WTC11 (cell line): ENCODE data around the gene CCDC136. TPM values are rescaled to one million over a fixed set of nuclear protein-coding genes. Genes with fewer than 3 reads are reported as not detected.

Source experiments
- ATAC-seq: fragments of 200-7000 bp; cut with Tn5 transposase; 2 replicates; pipeline ENCODE4 v1.10.0; 2021; ENCODE audit warnings: mild to moderate bottlenecking, moderate library complexity
- CTCF ChIA-PET: fragments of 300-600 bp; sonication (Branson Sonifier 250); formaldehyde crosslinking; loops from one replicate; lab custom pipeline; 2021; ENCODE audit warnings: antibody characterized with exemption; lab: Charles Lee
- POLR2A ChIA-PET: fragments of 350-600 bp; sonication (Branson Sonifier 250); formaldehyde crosslinking; loops from one replicate; lab custom pipeline; 2021; ENCODE audit warnings: antibody characterized with exemption; lab: Charles Lee
- DNase-seq: peaks from one replicate; pipeline ENCODE4 v3.0.0; 2021; ENCODE audit warnings: low spot score
- H3K27ac Mint-ChIP-seq: 2 replicates; pipeline ENCODE4 v1.8.0; 2021; ENCODE audit warnings: mixed read lengths
- H3K27me3 Mint-ChIP-seq: 2 replicates; pipeline ENCODE4 v1.8.0; 2021; ENCODE audit warnings: low read depth, mild to moderate bottlenecking, moderate library complexity, mixed read lengths
- H3K36me3 Mint-ChIP-seq: 2 replicates; pipeline ENCODE4 v1.8.0; 2021; ENCODE audit warnings: mixed read lengths
- H3K4me1 Mint-ChIP-seq: 2 replicates; pipeline ENCODE4 v1.8.0; 2022; ENCODE audit warnings: mixed read lengths
- H3K4me3 Mint-ChIP-seq: 2 replicates; pipeline ENCODE4 v1.8.0; 2021; ENCODE audit warnings: mild to moderate bottlenecking, moderate library complexity, mixed read lengths
- H3K9me3 Mint-ChIP-seq: 2 replicates; pipeline ENCODE4 v1.8.0; 2021; ENCODE audit warnings: mixed read lengths
- CREM ChIP-seq: sonication (generic); formaldehyde crosslinking; IDR thresholded peaks from 2 replicates; pipeline ENCODE4 v1.8.1; 2022; ENCODE audit warnings: mild to moderate bottlenecking, missing genetic modification reagents, moderate library complexity
- ELF4 ChIP-seq: sonication (generic); formaldehyde crosslinking; IDR thresholded peaks from 2 replicates; pipeline ENCODE4 v1.8.1; 2022; ENCODE audit warnings: low read depth, mild to moderate bottlenecking, moderate library complexity, missing genetic modification reagents
- NFYB ChIP-seq: sonication (generic); formaldehyde crosslinking; conservative IDR thresholded peaks from 2 replicates; pipeline ENCODE4 v1.8.0; 2022; ENCODE audit warnings: low read depth, missing genetic modification reagents
- OVOL2 ChIP-seq: fragments of 250-450 bp; sonication (Bioruptor Pico); IDR thresholded peaks from 2 replicates; pipeline ENCODE4 v1.9.0; 2021; ENCODE audit warnings: mild to moderate bottlenecking, borderline replicate concordance
- TEAD4 ChIP-seq: sonication (generic); formaldehyde crosslinking; IDR thresholded peaks from 2 replicates; pipeline ENCODE4 v1.8.0; 2022; ENCODE audit warnings: mild to moderate bottlenecking, missing genetic modification reagents
- ZNF317 ChIP-seq: sonication (generic); formaldehyde crosslinking; IDR thresholded peaks from 2 replicates; pipeline ENCODE4 v1.8.1; 2023; ENCODE audit warnings: low read depth, mild to moderate bottlenecking, moderate library complexity, missing genetic modification reagents, borderline replicate concordance
- ZNF396 ChIP-seq: fragments of 250-450 bp; sonication (Bioruptor Pico); IDR thresholded peaks from 2 replicates; pipeline ENCODE4 v1.8.0; 2021; ENCODE audit warnings: mild to moderate bottlenecking, moderate library complexity, borderline replicate concordance
- total RNA-seq: library from RNA; stranded (reverse); gene quantifications from 3 replicates; pipeline ENCODE4 v1.2.3, GENCODE V29; 2021
- TF ChIP-seq, protein P1 (sequence below): fragments of 250-450 bp; sonication (Bioruptor Pico); IDR thresholded peaks from 2 replicates; pipeline ENCODE4 v2.1.2; 2022; ENCODE audit warnings: mild to moderate bottlenecking, moderate library complexity
- TF ChIP-seq, protein P2 (sequence below): sonication (generic); formaldehyde crosslinking; IDR thresholded peaks from 2 replicates; pipeline ENCODE4 v1.8.1; 2023; ENCODE audit warnings: mild to moderate bottlenecking, missing genetic modification reagents
- TF ChIP-seq, protein P3 (sequence below): sonication (generic); formaldehyde crosslinking; IDR thresholded peaks from 2 replicates; pipeline ENCODE4 v1.8.0; 2023; ENCODE audit warnings: mild to moderate bottlenecking, missing genetic modification reagents
- TF ChIP-seq, protein P4 (sequence below): sonication (generic); formaldehyde crosslinking; IDR thresholded peaks from 2 replicates; pipeline ENCODE4 v1.8.1; 2023; ENCODE audit warnings: mild to moderate bottlenecking, missing genetic modification reagents, moderate library complexity
- TF ChIP-seq, protein P5 (sequence below): sonication (generic); formaldehyde crosslinking; IDR thresholded peaks from 2 replicates; pipeline ENCODE4 v1.8.1; 2022; ENCODE audit warnings: low read depth, mild to moderate bottlenecking, moderate library complexity, missing genetic modification reagents, borderline replicate concordance

The CCDC136 gene
- total RNA-seq, 1 experiment from 2014 or later, result 51.0 TPM

DNA sequence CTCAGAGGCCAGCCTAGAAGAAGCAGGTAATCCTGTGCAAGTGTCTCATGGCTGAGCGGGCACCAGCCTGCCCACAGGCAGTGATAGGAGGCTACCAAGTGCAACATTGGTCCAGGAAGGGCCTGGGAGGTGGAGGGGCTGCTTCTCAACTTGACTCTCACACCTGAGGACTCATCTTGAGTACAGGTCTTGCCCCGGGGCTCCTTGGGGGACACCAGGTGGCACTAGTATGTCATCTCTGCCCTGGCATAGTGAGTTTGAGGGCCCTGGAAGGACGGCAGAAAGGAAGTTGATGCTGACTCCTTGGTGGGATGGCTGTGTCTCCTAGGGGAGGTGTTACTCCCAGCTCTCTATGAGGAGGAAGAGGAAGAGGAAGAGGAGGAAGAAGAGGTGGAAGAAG lies 2.3 kb downstream of the CCDC136 start:
- ATAC-seq (no peak), DNase-seq (no peak)
- Mint-ChIP-seq H3K27me3 (peaks cover 9% of the 10 kb centered on the region), H3K36me3 (peaks cover 31% of the 10 kb centered on the region), H3K4me1 (peaks cover 37% of the 10 kb centered on the region), H3K4me3 (no peak overlapping the region), H3K27ac (peak overlapping the region; percentile 82), H3K9me3 (peaks cover 3% of the 10 kb centered on the region; the same call in 1 of the 2 replicates)
- ChIA-PET CTCF (interaction anchor here (0.6 to 3.7 kb wide), 8 partner anchors 10 to 89 kb away, joined by 3 to 16 read pairs (median 6); no protein-coding TSS in a partner anchor), POLR2A (no interaction called here)
- no peak for TF ChIP-seq CREM (CRISPR knock-in tag)
- TF ChIP-seq, protein P1, sequence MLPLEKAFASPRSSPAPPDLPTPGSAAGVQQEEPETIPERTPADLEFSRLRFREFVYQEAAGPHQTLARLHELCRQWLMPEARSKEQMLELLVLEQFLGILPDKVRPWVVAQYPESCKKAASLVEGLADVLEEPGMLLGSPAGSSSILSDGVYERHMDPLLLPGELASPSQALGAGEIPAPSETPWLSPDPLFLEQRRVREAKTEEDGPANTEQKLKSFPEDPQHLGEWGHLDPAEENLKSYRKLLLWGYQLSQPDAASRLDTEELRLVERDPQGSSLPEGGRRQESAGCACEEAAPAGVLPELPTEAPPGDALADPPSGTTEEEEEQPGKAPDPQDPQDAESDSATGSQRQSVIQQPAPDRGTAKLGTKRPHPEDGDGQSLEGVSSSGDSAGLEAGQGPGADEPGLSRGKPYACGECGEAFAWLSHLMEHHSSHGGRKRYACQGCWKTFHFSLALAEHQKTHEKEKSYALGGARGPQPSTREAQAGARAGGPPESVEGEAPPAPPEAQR (CRISPR knock-in tag), result no peak

DNA sequence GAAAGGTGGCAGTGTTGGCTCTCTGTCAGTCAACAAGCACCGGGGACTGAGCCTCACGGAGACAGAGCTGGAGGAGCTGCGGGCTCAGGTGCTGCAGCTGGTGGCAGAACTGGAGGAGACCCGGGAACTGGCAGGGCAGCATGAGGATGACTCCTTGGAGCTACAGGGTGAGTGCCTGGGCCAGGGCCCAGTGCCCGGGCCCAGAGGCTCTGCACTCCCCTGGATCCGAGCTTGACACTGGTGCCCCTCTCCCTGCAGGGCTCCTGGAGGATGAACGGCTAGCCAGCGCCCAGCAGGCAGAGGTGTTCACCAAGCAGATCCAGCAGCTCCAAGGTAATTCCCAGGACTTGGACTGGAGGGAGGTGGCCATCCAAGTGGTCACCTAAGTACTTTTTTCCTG lies 2.7 kb downstream of the CCDC136 start:
- CTCF ChIA-PET, result interaction anchor here (0.6 to 3.7 kb wide), 10 partner anchors 10 to 89 kb away, joined by 3 to 16 read pairs (median 4); no protein-coding TSS in a partner anchor
- no peak overlapping the region for H3K27ac Mint-ChIP-seq
- POLR2A ChIA-PET, result no interaction called here

DNA sequence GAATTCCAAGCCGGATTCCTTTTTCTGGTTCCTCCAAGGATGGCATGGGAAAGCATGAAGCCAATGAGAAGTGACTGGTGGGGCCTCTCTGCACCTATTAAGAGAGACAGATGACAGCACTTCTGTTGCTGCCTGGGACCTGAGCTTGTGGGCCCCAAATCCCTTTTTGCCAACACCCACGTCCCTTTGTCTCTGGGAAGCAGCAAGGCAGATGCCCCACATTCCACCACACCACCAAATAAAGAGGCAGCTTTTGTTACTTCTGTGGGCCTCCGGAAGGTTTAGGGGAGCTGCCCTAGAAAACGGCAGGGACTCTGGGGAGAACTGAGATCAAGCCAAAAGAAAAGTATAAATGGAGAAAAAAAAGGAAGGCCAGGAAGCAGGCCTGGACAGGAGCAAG lies 3.4 kb downstream of the CCDC136 start:
- H3K9me3 Mint-ChIP-seq, result peaks cover 3% of the 10 kb centered on the region; the same call in 1 of the 2 replicates
- peaks cover 34% of the 10 kb centered on the region for H3K4me1 Mint-ChIP-seq
- CTCF ChIA-PET, result interaction anchor here (1.2 to 3.7 kb wide), 7 partner anchors 11 to 88 kb away, joined by 4 to 16 read pairs (median 6); no protein-coding TSS in a partner anchor
- H3K36me3 Mint-ChIP-seq, result peaks cover 35% of the 10 kb centered on the region
- H3K27ac Mint-ChIP-seq, result peak overlapping the region; percentile 51
- TF ChIP-seq OVOL2, result no peak
- no peak for TF ChIP-seq TEAD4 (CRISPR knock-in tag)
- TF ChIP-seq, protein P2, sequence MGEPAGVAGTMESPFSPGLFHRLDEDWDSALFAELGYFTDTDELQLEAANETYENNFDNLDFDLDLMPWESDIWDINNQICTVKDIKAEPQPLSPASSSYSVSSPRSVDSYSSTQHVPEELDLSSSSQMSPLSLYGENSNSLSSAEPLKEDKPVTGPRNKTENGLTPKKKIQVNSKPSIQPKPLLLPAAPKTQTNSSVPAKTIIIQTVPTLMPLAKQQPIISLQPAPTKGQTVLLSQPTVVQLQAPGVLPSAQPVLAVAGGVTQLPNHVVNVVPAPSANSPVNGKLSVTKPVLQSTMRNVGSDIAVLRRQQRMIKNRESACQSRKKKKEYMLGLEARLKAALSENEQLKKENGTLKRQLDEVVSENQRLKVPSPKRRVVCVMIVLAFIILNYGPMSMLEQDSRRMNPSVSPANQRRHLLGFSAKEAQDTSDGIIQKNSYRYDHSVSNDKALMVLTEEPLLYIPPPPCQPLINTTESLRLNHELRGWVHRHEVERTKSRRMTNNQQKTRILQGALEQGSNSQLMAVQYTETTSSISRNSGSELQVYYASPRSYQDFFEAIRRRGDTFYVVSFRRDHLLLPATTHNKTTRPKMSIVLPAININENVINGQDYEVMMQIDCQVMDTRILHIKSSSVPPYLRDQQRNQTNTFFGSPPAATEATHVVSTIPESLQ (CRISPR knock-in tag), result no peak
- peak; percentile 79 for TF ChIP-seq ZNF317 (CRISPR knock-in tag)
- no peak for TF ChIP-seq ZNF396 (CRISPR knock-in tag)
- POLR2A ChIA-PET, result interaction anchor here (0.5 kb wide), 1 partner anchor 163 kb away, joined by 3 read pairs; no protein-coding TSS in a partner anchor
- no peak for DNase-seq
- H3K4me3 Mint-ChIP-seq, result no peak overlapping the region
- peaks cover 4% of the 10 kb centered on the region for H3K27me3 Mint-ChIP-seq
- no peak for ATAC-seq

More for the DNA sequence above, 2.7 kb downstream of the CCDC136 start:
- Mint-ChIP-seq H3K36me3 (peaks cover 33% of the 10 kb centered on the region), H3K27me3 (peaks cover 7% of the 10 kb centered on the region), H3K4me3 (no peak overlapping the region), H3K9me3 (peaks cover 3% of the 10 kb centered on the region; the same call in 1 of the 2 replicates), H3K4me1 (peaks cover 37% of the 10 kb centered on the region)
- TF ChIP-seq, protein P3, sequence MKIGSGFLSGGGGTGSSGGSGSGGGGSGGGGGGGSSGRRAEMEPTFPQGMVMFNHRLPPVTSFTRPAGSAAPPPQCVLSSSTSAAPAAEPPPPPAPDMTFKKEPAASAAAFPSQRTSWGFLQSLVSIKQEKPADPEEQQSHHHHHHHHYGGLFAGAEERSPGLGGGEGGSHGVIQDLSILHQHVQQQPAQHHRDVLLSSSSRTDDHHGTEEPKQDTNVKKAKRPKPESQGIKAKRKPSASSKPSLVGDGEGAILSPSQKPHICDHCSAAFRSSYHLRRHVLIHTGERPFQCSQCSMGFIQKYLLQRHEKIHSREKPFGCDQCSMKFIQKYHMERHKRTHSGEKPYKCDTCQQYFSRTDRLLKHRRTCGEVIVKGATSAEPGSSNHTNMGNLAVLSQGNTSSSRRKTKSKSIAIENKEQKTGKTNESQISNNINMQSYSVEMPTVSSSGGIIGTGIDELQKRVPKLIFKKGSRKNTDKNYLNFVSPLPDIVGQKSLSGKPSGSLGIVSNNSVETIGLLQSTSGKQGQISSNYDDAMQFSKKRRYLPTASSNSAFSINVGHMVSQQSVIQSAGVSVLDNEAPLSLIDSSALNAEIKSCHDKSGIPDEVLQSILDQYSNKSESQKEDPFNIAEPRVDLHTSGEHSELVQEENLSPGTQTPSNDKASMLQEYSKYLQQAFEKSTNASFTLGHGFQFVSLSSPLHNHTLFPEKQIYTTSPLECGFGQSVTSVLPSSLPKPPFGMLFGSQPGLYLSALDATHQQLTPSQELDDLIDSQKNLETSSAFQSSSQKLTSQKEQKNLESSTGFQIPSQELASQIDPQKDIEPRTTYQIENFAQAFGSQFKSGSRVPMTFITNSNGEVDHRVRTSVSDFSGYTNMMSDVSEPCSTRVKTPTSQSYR, result no peak
- TF ChIP-seq ELF4 (CRISPR knock-in tag) (no peak), NFYB (CRISPR knock-in tag) (no peak), CREM (CRISPR knock-in tag) (no peak)
- TF ChIP-seq, protein P4, sequence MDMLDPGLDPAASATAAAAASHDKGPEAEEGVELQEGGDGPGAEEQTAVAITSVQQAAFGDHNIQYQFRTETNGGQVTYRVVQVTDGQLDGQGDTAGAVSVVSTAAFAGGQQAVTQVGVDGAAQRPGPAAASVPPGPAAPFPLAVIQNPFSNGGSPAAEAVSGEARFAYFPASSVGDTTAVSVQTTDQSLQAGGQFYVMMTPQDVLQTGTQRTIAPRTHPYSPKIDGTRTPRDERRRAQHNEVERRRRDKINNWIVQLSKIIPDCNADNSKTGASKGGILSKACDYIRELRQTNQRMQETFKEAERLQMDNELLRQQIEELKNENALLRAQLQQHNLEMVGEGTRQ (CRISPR knock-in tag), result no peak
- TF ChIP-seq, protein P5, sequence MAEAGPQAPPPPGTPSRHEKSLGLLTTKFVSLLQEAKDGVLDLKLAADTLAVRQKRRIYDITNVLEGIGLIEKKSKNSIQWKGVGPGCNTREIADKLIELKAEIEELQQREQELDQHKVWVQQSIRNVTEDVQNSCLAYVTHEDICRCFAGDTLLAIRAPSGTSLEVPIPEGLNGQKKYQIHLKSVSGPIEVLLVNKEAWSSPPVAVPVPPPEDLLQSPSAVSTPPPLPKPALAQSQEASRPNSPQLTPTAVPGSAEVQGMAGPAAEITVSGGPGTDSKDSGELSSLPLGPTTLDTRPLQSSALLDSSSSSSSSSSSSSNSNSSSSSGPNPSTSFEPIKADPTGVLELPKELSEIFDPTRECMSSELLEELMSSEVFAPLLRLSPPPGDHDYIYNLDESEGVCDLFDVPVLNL (CRISPR knock-in tag), result no peak
- DNase-seq (no peak), ATAC-seq (no peak)
